Adrenal gland (tissue), 12 donors: ENCODE results near the gene IER5. TPM values are rescaled to one million over a fixed set of nuclear protein-coding genes. Genes with fewer than 3 reads are reported as not detected.
A peak's percentile ranks its signal among the peaks of the same experiment; 100 is the strongest.

Source experiments
- DNase-seq, 7 donors: peaks; one replicate each; pipeline ENCODE4 v3.0.0-alpha.2; 2019 to 2020
- H3K27ac ChIP-seq, 5 donors: fragments of 200-600 bp; sonication (generic) in 4 of 5; 1 replicate in 3 of 5; 2 replicates in 2 of 5; pipeline versions ENCODE4 v1.5.1 to v1.8.0; 2016 to 2020; ENCODE audit warnings: mild to moderate bottlenecking in 1 of 5
- H3K27me3 ChIP-seq: fragments of 200-600 bp; 2 replicates; pipeline ENCODE4 v1.8.0; 2021
- H3K36me3 ChIP-seq, 2 donors: fragments of 200-600 bp; replicated peaks in 1 of 2; 1 replicate in 1 of 2; 2 replicates in 1 of 2; pipeline versions ENCODE4 v1.5.1 to v1.8.0; 2018 to 2022
- H3K4me1 ChIP-seq, 2 donors: fragments of 200-600 bp; replicated peaks in 1 of 2; 1 replicate in 1 of 2; 2 replicates in 1 of 2; pipeline versions ENCODE4 v1.5.1 to v1.8.0; 2018 to 2021
- H3K4me3 ChIP-seq, 4 donors: fragments of 200-600 bp; sonication (generic) in 3 of 4; one replicate each; pipeline ENCODE4 v1.5.1; 2016 to 2018
- H3K9me3 ChIP-seq, 3 donors: fragments of 200-600 bp; sonication (generic) in 1 of 3; replicated peaks in 1 of 3; 1 replicate in 2 of 3; 2 replicates in 1 of 3; pipeline versions ENCODE4 v1.5.1 to v1.8.0; 2016 to 2021
- CTCF ChIP-seq, 6 experiments: fragments of 450-650 bp in 4 of 6; fragments of 200-600 bp in 2 of 6; sonication (generic) in 1 of 6; IDR thresholded peaks; 1 replicate in 5 of 6; 2 replicates in 1 of 6; pipeline versions ENCODE4 v1.5.1 to v1.8.0; 2016 to 2021; ENCODE audit warnings: antibody characterized with exemption in 6 of 6, mild to moderate bottlenecking in 2 of 6, moderate library complexity in 1 of 6
- POLR2A ChIP-seq, 2 donors: fragments of 450-650 bp; IDR thresholded peaks; one replicate each; pipeline ENCODE4 v1.6.1; 2017; ENCODE audit warnings: antibody characterized with exemption in 2 of 2, mild to moderate bottlenecking in 2 of 2, moderate library complexity in 1 of 2
- WGBS, 4 donors: extraction: QIAGEN DNeasy Blood & Tissue Kit in 2 of 4; methylation state at CpG; one replicate each; pipeline versions ENCODE4 v1.1.5 to v1.1.7; 2013 to 2017; 5-methylcytosine and 5-hydroxymethylcytosine counted together
- intact Hi-C, 2 donors: fragments of 100-400 bp; cut with DNase I; formaldehyde crosslinking; loops; one replicate each; pipeline versions ENCODE4 v1.14.1 to v1.15.0; 2022 to 2023
- polyA plus RNA-seq, 3 donors: library from polyadenylated mRNA; stranded (reverse); fragments of 200-250 nt in 2 of 3; fragments of 350-450 nt in 1 of 3; fragmentation: Illumina TruSeq in 1 of 3; extraction: RNeasy Lipid Tissue Mini Kit (QIAGEN cat#74804) in 1 of 3; gene quantifications; one replicate each; pipeline ENCODE4 v1.2.3, GENCODE V29; 2013 to 2014
- total RNA-seq, 9 donors: library from RNA; depleted of rRNA in 4 of 9; stranded (reverse); fragments of >200 nt in 4 of 9; fragments of 120-200 nt in 1 of 9; fragmentation: NEBNext Ultra II Directional in 1 of 9; extraction: Animal tissue kit (Norgen Biotek cat#: 25700) in 1 of 9; gene quantifications; one replicate each; pipeline versions ENCODE4 v1.1.0 to v1.2.4, GENCODE V29; 2013 to 2023
- donor health status: healthy with polysubstance abuse.
- donor health status: Bipolar disorder and iron deficiency.
- donor health status: DM: yes; HTN: yes; CAD: no.
- donor health status: DM: no; HTN: no; CAD: no.
- donor health status: DM: no; HTN: no; CAD: no.
- donor health status: DM: yes; HTN: yes; CAD: no.

IER5 gene
- total and polyA plus RNA-seq, 12 donors, result 2.0 to 19.2 (median 8.9) TPM

GRCh38 chr1:181107711-181108110 is 19.2 kb downstream of the IER5 start:
- Histone ChIP-seq H3K9me3 (no peaks in the 10 kb centered on the region), H3K27ac (no peak overlapping the region), H3K27me3 (no peaks in the 10 kb centered on the region), H3K4me1 (peaks cover 7 to 34% of the 10 kb centered on the region in 2 donors), H3K36me3 (no peaks in the 10 kb centered on the region), H3K4me3 (no peak overlapping the region)
- TF ChIP-seq POLR2A (IDR thresholded peaks at IDR 0.05) (no peak), CTCF (IDR thresholded peaks at IDR 0.05) (no peak)
- 45 to 85% (median 60%) methylated on average over 2 of the region's 2 CpGs for WGBS, 4 donors
- intact Hi-C loops, result no loop called here
- no peak for DNase-seq

- no peak for DNase-seq
- H3K27ac ChIP-seq, result no peak overlapping the region
- no peak for TF ChIP-seq POLR2A (IDR thresholded peaks at IDR 0.05)
- no peak for TF ChIP-seq CTCF (IDR thresholded peaks at IDR 0.05)
- intact Hi-C loops, result no loop called here
- H3K9me3 ChIP-seq, result no peaks in the 10 kb centered on the region
- no peaks in the 10 kb centered on the region for H3K27me3 ChIP-seq
- WGBS, 4 donors, result 84 to 88% (median 87%) methylated on average over 7 of the region's 7 CpGs
- no peaks in the 10 kb centered on the region for H3K36me3 ChIP-seq
- peaks cover 7 to 35% of the 10 kb centered on the region in 2 donors for H3K4me1 ChIP-seq
- H3K4me3 ChIP-seq, result no peak overlapping the region
Measured at GRCh38 chr1:181108304-181108867, 19.9 kb downstream of the IER5 start.

- Histone ChIP-seq H3K4me3 (no peak overlapping the region), H3K27ac (no peak overlapping the region), H3K4me1 (peaks cover 0 to 24% of the 10 kb centered on the region in 2 donors), H3K27me3 (no peaks in the 10 kb centered on the region), H3K36me3 (no peaks in the 10 kb centered on the region), H3K9me3 (no peaks in the 10 kb centered on the region)
- intact Hi-C loops, result no loop called here
- TF ChIP-seq CTCF (IDR thresholded peaks at IDR 0.05) (no peak), POLR2A (IDR thresholded peaks at IDR 0.05) (no peak)
- 84 to 92% (median 88%) methylated on average over 2 of the region's 2 CpGs for WGBS, 4 donors
- DNase-seq, result no peak
Measured at GRCh38 chr1:181110013-181110412, 21.5 kb downstream of the IER5 start.

- WGBS, 4 donors, result 86 to 94% (median 90%) methylated on average over 3 of the region's 3 CpGs
- H3K27ac ChIP-seq, result peak overlapping the region in 3 of 5 donors; percentile 32 to 77 (median 62)
- H3K4me3 ChIP-seq, result no peak overlapping the region
- no peak for DNase-seq
- peaks cover 0 to 17% of the 10 kb centered on the region in 2 donors for H3K4me1 ChIP-seq
- intact Hi-C loops, result no loop called here
- no peaks in the 10 kb centered on the region for H3K27me3 ChIP-seq
- H3K36me3 ChIP-seq, result no peaks in the 10 kb centered on the region
- no peaks in the 10 kb centered on the region for H3K9me3 ChIP-seq
- TF ChIP-seq CTCF (IDR thresholded peaks at IDR 0.05) (no peak), POLR2A (IDR thresholded peaks at IDR 0.05) (no peak)
Measured at GRCh38 chr1:181111559-181111958, 23.1 kb downstream of the IER5 start.
